MCF 10A (cell line): Measurements from ENCODE around the gene DNHD1. TPM values are rescaled to one million over a fixed set of nuclear protein-coding genes. Genes with fewer than 3 reads are reported as not detected.

Source experiments
- BruUV-seq: library from RNA; stranded (reverse); fragments of 400-500 nt; replicated peaks from 2 replicates; lab custom pipeline; 2021; lab: Mats Ljungman, UMichigan
- CTCF ChIA-PET: fragments of 300-600 bp; sonication (Branson Sonifier 250); formaldehyde crosslinking; extraction: SDS; loops from one replicate; lab custom pipeline; 2021; ENCODE audit warnings: antibody characterized with exemption, inconsistent platforms; lab: Yijun Ruan, JAX
- POLR2A ChIA-PET: fragments of 300-600, 350-650 bp; sonication (Branson Sonifier 250); formaldehyde crosslinking; extraction: SDS; loops from one replicate; lab custom pipeline; 2020; ENCODE audit warnings: antibody characterized with exemption, inconsistent platforms; lab: Yijun Ruan, JAX
- DNase-seq: peaks from one replicate; pipeline ENCODE4 v3.0.0-alpha.2; 2018; ENCODE audit not compliant: unreplicated experiment
- H3K27ac Mint-ChIP-seq: one replicate; pipeline ENCODE4 v1.8.0; 2022; ENCODE audit warnings: mild to moderate bottlenecking, low read depth, mixed read lengths; ENCODE audit not compliant: unreplicated experiment
- H3K27me3 Mint-ChIP-seq: one replicate; pipeline ENCODE4 v1.8.0; 2022; ENCODE audit warnings: mixed read lengths; ENCODE audit not compliant: insufficient read depth, unreplicated experiment
- H3K36me3 Mint-ChIP-seq: one replicate; pipeline ENCODE4 v1.8.0; 2022; ENCODE audit warnings: mild to moderate bottlenecking, moderate library complexity, mixed read lengths; ENCODE audit not compliant: insufficient read depth, unreplicated experiment
- H3K4me1 Mint-ChIP-seq: one replicate; pipeline ENCODE4 v1.8.0; 2022; ENCODE audit warnings: mixed read lengths; ENCODE audit not compliant: insufficient read depth, unreplicated experiment
- H3K4me3 Mint-ChIP-seq: one replicate; pipeline ENCODE4 v1.8.0; 2022; ENCODE audit warnings: mild to moderate bottlenecking, moderate library complexity, mixed read lengths; ENCODE audit not compliant: unreplicated experiment
- H3K9me3 Mint-ChIP-seq: one replicate; pipeline ENCODE4 v1.8.0; 2022; ENCODE audit warnings: mixed read lengths; ENCODE audit not compliant: unreplicated experiment
- CTCF ChIP-seq: fragments of 200-600 bp; IDR thresholded peaks from one replicate; pipeline ENCODE4 v1.8.0; 2022; ENCODE audit warnings: antibody characterized with exemption, mild to moderate bottlenecking; ENCODE audit not compliant: unreplicated experiment
- intact Hi-C: fragments of 100-400 bp; cut with micrococcal nuclease; formaldehyde crosslinking; loops from 2 replicates; pipeline ENCODE4 v1.14.1; 2022
- total RNA-seq: library from RNA; stranded (reverse); gene quantifications from 2 replicates; pipeline ENCODE4 v1.2.3, GENCODE V29; 2022

DNHD1 gene
- total RNA-seq, 1 experiment from 2014 or later = 18.3 TPM

DNA sequence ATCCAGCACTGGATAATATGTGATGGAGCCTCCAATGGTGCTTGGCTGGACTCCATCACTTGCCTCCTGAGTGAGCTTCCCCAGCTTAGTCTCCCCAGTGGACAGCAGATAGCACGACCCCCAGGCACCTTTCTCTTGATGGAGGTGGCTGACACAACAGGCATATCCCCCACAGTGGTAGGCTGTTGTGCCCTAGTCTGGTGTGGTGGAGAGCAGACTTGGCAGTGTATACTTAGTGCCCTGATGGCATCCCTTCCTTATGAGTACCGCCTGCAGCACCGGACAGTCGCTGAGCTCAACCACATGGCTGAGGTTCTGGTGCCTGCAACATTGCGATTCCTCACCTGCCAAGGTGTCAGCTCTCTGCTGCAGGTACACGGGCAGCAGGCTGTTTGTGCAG is 50.1 kb downstream of the DNHD1 start:
- CTCF ChIA-PET = interaction anchor here (1.6 to 1.7 kb wide), 3 partner anchors 12 to 168 kb away, joined by 4 to 7 read pairs (median 6); no protein-coding TSS in a partner anchor
- DNase-seq = no peak
- no peaks in the 10 kb centered on the region for H3K27me3 Mint-ChIP-seq
- no TSS peak for BruUV-seq
- intact Hi-C loops = no loop called here
- POLR2A ChIA-PET = no interaction called here
- no peak overlapping the region for H3K4me3 Mint-ChIP-seq
- H3K27ac Mint-ChIP-seq = no peak overlapping the region
- H3K4me1 Mint-ChIP-seq = no peaks in the 10 kb centered on the region
- H3K36me3 Mint-ChIP-seq = peaks cover 9% of the 10 kb centered on the region
- no peaks in the 10 kb centered on the region for H3K9me3 Mint-ChIP-seq
- no peak for TF ChIP-seq CTCF

DNA sequence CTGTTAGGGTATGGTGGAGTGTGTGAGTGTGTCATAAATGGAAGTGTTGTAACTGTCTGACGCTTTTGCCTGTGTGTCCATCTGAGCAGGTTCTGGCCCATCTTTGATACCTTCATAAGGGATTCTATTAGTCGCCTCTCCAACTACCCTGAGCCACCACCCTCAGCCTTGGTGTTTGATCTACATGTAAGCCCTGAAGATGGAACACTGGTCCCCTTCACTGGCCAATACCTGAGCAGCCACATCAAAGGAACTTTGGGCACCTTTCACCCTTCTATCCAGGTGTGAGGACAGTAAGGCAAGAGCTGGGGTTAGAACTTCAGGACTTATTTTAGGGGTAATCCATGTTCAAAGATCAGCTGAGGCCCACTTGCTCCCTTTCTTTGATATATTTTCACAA is 51.0 kb downstream of the DNHD1 start:
- Mint-ChIP-seq H3K4me1 (no peaks in the 10 kb centered on the region), H3K27ac (no peak overlapping the region), H3K27me3 (no peaks in the 10 kb centered on the region), H3K36me3 (peaks cover 9% of the 10 kb centered on the region), H3K4me3 (no peak overlapping the region), H3K9me3 (no peaks in the 10 kb centered on the region)
- no peak for TF ChIP-seq CTCF
- no peak for DNase-seq
- BruUV-seq = no TSS peak
- CTCF ChIA-PET = interaction anchor here (0.6 to 0.7 kb wide), 2 partner anchors 15 to 109 kb away, joined by 3 read pairs; no protein-coding TSS in a partner anchor
- POLR2A ChIA-PET = no interaction called here
- intact Hi-C loops = no loop called here

DNA sequence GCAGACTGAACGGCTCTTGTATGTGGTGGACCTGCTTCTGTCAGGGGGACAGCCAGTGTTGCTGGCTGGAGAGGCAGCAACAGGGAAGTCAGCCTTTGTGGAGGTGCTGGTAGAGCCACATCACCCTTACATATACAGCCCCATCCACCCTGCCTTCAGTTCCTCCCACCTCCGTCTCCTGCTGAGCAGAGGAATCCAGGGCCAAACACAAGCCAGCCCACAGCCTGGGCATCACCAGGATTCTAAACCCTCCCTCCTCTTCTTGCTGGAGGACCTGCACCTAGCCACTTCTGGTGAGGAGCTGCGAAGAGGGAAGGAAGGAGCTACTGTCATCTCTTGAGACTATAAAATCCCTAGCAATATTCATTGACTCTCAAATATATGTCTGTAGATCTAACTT is 51.6 kb downstream of the DNHD1 start:
- no TSS peak for BruUV-seq
- Mint-ChIP-seq H3K36me3 (peaks cover 9% of the 10 kb centered on the region), H3K27me3 (no peaks in the 10 kb centered on the region), H3K27ac (no peak overlapping the region), H3K4me3 (no peak overlapping the region), H3K9me3 (no peaks in the 10 kb centered on the region), H3K4me1 (no peaks in the 10 kb centered on the region)
- no peak for TF ChIP-seq CTCF
- ChIA-PET POLR2A (no interaction called here), CTCF (interaction anchor here (0.7 kb wide), 1 partner anchor 16 kb away, joined by 3 read pairs; no protein-coding TSS in a partner anchor)
- intact Hi-C loops = no loop called here
- no peak for DNase-seq

GRCh38 chr11:6553634-6554033 is 56.6 kb downstream of the DNHD1 start:
- Mint-ChIP-seq H3K27ac (no peak overlapping the region), H3K9me3 (no peaks in the 10 kb centered on the region), H3K27me3 (no peaks in the 10 kb centered on the region), H3K4me3 (no peak overlapping the region), H3K4me1 (no peaks in the 10 kb centered on the region), H3K36me3 (peaks cover 5% of the 10 kb centered on the region)
- ChIA-PET POLR2A (no interaction called here), CTCF (interaction anchor here (0.6 to 1.0 kb wide), 5 partner anchors 8 to 1438 kb away, joined by 3 to 6 read pairs (median 5); partner anchors contain the start of gene TPP1)
- TF ChIP-seq CTCF = no peak
- DNase-seq = no peak
- intact Hi-C loops = no loop called here
- BruUV-seq = no TSS peak
